NT2/D1 (cell line): Measurements from ENCODE around the gene COQ2.
"Not testable (repeated sequence)": the region's sequence is repeated elsewhere in the genome, so short reads cannot be mapped to it uniquely, and the experiment has no call there.

Source experiments
- DNase-seq: peaks from one replicate; pipeline ENCODE4 v3.0.0-alpha.2; 2011; ENCODE audit warnings: low read depth, low spot score
- H3K27me3 ChIP-seq: 2 replicates; pipeline ENCODE4 v1.6.0; 2011; ENCODE audit warnings: mild to moderate bottlenecking; ENCODE audit not compliant: insufficient read length, insufficient read depth
- H3K36me3 ChIP-seq: 2 replicates; pipeline ENCODE4 v1.6.1; 2011; ENCODE audit warnings: mild to moderate bottlenecking, low read length, mixed read lengths; ENCODE audit not compliant: insufficient read depth, insufficient read length
- H3K4me1 ChIP-seq: 2 replicates; pipeline ENCODE4 v1.5.1; 2011; ENCODE audit not compliant: insufficient read depth, insufficient read length
- H3K4me3 ChIP-seq: 2 replicates; pipeline ENCODE4 v1.5.1; 2011; ENCODE audit warnings: low read depth; ENCODE audit not compliant: insufficient read length
- H3K9ac ChIP-seq: 2 replicates; pipeline ENCODE4 v1.6.0; 2011; ENCODE audit warnings: low read depth; ENCODE audit not compliant: insufficient read length
- H3K9me3 ChIP-seq: 2 replicates; pipeline ENCODE4 v1.5.1; 2011; ENCODE audit warnings: mild to moderate bottlenecking, low read length; ENCODE audit not compliant: insufficient read depth
- SUZ12 ChIP-seq: IDR thresholded peaks from 2 replicates; pipeline ENCODE4 v1.6.1; 2011; ENCODE audit not compliant: insufficient read length, insufficient read depth; ENCODE audit errors: extremely low read depth
- YY1 ChIP-seq: IDR thresholded peaks from 2 replicates; pipeline ENCODE4 v1.6.1; 2011; ENCODE audit not compliant: insufficient read length, insufficient read depth
- ZNF274 ChIP-seq: IDR thresholded peaks from 2 replicates; pipeline ENCODE4 v1.6.1; 2011; ENCODE audit warnings: mild to moderate bottlenecking, low read depth, low read length

The COQ2 gene

DNA sequence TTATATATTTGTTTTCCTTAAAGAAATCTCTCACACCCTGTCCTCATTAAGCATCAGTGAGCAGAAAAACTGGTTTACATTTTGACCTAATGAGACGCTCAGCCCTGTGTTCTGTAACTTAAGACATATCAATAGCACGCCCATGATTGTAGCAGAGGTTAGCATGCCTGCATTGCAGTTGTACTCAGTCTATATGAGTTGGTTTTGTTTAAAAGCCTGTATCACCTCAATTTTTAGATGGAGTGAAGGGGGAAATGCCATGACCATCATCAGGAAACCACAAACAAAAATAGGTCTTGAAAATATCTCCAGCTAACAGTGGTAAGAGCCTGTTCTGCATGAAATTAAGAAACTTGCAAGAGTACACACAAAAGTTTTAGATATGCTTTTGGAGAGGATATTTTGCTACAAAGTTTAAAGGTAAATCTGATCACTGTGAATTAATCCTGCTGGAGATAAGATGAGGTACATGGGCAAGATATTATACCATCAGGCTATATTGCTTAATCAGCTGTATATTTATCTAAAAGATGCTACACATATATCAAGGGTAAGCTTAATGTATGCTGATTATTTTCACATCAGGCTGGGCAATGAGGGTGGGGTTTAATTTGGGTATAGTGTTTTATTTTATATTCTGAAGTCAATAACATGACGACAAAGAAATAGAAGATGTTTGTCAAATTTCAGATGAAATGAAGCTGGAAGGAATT is 13.1 kb upstream of the COQ2 start:
- no peak for DNase-seq
- Histone ChIP-seq H3K9me3 (no peaks in the 10 kb centered on the region), H3K27me3 (no peaks in the 10 kb centered on the region), H3K36me3 (no peaks in the 10 kb centered on the region), H3K4me1 (no peaks in the 10 kb centered on the region), H3K9ac (no peak overlapping the region), H3K4me3 (no peak overlapping the region)
- TF ChIP-seq YY1 (no peak), ZNF274 (no peak), SUZ12 (no peak)

DNA sequence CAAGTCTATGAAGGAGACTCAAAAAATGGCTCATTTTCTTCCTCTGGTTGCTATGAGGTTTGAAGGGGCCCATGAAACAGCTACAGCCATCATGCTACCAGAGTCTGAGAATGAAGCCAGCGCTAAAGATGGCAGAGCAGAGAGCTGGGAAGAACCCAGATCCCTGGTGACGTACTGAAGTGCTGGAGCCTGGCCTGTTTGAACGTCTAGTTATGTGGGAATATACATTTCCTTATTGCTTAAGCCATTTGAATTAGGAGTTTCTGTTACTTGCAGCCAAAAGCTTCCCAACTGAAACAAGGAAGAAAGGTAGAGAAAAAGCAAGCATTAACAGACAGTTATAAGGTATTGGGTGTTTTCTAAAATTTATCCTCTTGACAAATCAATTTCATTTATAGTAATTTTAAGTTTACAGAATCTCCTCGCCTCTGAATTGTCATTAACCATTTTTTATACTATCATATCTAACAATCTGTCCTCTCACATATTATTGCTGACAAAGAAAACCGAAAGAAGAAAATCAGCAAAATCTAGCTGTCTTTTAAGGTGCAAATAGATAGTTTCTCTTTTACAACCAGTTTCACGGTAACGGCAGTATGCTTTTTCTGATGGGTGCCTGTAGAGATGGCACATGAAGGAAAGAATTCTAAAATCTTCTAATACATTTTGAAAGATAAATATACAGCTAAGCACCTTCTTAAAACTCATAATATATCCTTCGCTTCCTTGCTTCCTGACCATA is 8.9 kb upstream of the COQ2 start:
- Histone ChIP-seq H3K4me3 (no peak overlapping the region), H3K9me3 (peaks cover 7% of the 10 kb centered on the region; the same call in 1 of the 2 replicates), H3K27me3 (no peaks in the 10 kb centered on the region), H3K4me1 (no peaks in the 10 kb centered on the region), H3K36me3 (no peaks in the 10 kb centered on the region), H3K9ac (no peak overlapping the region)
- no peak for TF ChIP-seq YY1
- TF ChIP-seq ZNF274 = no peak
- TF ChIP-seq SUZ12 = no peak
- no peak for DNase-seq

DNA sequence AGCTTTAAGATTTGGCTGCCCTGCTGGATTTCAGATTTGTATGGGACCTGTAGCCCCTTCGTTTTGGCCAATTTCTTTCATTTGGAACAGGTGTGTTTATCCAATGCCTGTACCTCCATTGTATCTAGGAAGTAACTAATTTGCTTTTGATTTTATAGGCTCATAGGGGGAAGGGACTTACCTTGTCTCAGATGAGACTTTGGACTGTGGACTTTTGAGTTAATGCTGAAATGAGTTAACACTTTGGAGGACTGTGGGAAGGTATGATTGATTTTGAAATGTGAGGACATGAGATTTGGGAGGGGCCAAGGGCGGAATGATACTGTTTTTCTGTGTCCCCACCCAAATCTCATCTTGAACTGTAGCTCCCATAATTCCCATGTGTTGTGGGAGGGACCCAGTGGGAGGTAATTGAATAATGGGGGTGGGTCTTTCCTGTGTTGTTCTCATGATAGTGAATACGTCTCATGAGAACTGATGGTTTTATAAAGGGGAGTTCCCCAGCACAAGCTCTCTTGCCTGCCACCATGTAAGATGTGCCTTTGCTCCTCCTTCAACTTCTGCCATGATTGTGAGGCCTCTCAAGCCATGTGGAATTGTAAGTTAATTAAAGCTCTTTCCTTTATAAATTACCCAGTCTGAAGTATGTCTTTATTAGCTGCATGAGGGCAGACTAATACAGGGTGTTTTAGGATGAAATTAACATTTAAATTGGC is 5.6 kb upstream of the COQ2 start:
- H3K27me3 ChIP-seq, H3K9me3 ChIP-seq, H3K36me3 ChIP-seq, H3K4me1 ChIP-seq, DNase-seq, H3K9ac ChIP-seq, H3K4me3 ChIP-seq: not testable (repeated sequence)

DNA sequence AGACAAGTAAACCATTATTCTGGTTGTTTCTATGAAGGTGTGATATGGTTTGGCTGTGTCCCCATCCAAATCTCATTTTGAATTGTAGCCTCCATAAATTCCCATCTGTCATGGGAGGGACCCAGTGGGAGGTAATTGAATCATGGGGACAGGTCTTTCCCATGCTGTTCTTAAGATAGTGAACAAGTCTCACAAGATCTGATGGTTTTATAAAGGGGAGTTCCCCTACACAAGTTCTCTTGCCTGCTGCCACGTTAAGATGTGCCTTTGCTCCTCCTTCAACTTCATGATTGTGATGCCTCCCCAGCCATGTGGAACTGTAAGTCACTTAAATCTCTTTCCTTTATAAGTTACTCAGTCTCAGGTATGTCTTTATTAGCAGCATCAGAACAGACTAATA is 3.8 kb upstream of the COQ2 start:
- not testable (repeated sequence) for DNase-seq

DNA sequence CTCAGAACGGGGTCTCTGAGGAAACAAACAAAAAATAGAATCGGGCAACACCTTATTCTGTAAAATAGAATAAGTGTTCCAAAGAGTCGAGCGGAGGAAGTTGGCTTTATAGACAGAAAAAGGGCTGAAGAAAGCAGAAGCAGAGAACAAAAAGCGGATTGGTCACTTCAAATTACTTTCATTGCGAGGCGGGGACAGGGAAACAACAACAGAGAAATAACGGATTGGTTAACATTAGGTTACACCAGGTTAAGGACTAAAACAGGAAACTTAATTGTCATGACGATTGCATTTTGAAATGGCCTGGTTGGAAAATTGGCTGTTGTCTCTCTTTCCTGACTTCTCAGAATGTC is 433 bp upstream of the COQ2 start:
- no peak for DNase-seq
- peak overlapping the region; percentile 49 for H3K4me3 ChIP-seq
- H3K4me1 ChIP-seq = no peaks in the 10 kb centered on the region
- no peaks in the 10 kb centered on the region; the same call in 1 of the 2 replicates for H3K9me3 ChIP-seq
- H3K27me3 ChIP-seq = no peaks in the 10 kb centered on the region
- no peaks in the 10 kb centered on the region for H3K36me3 ChIP-seq
- peak overlapping the region; percentile 34 for H3K9ac ChIP-seq
- no peak for TF ChIP-seq YY1
- TF ChIP-seq ZNF274 = no peak
- no peak for TF ChIP-seq SUZ12

More for the DNA sequence above, 3.8 kb upstream of the COQ2 start:
- not testable (repeated sequence) for H3K9ac ChIP-seq, H3K9me3 ChIP-seq, H3K4me1 ChIP-seq, H3K4me3 ChIP-seq, H3K27me3 ChIP-seq, H3K36me3 ChIP-seq

DNA sequence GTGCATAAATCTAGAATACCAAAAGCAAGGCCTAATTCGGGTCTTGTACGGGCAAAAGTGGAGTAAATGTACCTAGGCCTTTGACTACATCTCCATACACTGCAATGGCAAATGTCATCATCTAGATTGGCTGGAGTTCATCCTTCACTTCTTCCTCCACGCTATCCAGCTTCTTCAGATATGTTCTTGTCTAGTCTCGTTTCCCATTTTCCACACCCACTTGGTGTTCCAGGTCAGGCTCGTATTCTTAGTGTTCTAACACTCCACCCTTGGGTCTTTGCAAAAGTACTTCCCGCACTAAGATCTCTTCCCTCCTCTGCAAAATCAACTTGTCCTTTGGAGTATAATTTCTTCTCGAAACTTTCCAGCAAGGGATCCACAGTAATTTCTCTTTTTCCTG is 1.4 kb downstream of the COQ2 start:
- no peak for TF ChIP-seq ZNF274
- no peak for TF ChIP-seq YY1
- TF ChIP-seq SUZ12 = no peak
- H3K36me3 ChIP-seq = peaks cover 4% of the 10 kb centered on the region
- H3K27me3 ChIP-seq = no peaks in the 10 kb centered on the region
- H3K9ac ChIP-seq = no peak overlapping the region
- no peak overlapping the region for H3K4me3 ChIP-seq
- no peaks in the 10 kb centered on the region for H3K4me1 ChIP-seq
- DNase-seq = no peak
- no peaks in the 10 kb centered on the region for H3K9me3 ChIP-seq

DNA sequence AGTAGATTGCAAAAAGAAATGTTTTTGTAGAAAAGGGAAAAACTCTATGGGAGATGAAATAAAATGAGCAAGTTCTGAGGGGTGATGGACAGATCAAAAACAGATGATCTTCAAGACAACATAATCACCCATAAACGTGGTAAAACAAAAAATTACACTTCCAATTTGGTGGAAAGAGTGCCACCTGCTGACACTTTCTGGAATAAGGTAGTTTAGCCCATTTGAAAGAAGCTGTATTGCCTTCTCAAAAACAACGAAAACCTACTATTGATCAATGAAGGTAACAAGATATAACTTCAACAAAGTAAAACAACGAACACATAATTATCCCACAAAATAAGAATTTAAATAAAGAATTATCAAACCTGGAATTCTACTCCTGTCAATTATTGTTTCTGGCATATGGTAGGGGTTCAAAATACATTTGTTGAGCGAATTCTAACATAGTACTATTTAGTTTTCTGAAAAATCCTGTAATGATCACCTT is 2.5 kb downstream of the COQ2 start:
- no peak overlapping the region for H3K4me3 ChIP-seq
- no peak for DNase-seq
- TF ChIP-seq ZNF274 (no peak), SUZ12 (no peak), YY1 (no peak)

More for the DNA sequence above, 2.5 kb downstream of the COQ2 start:
- Histone ChIP-seq H3K27me3 (no peaks in the 10 kb centered on the region), H3K36me3 (peaks cover 7% of the 10 kb centered on the region), H3K4me1 (no peaks in the 10 kb centered on the region), H3K9ac (no peak overlapping the region), H3K9me3 (no peaks in the 10 kb centered on the region)
